AG09309 (cell line): ENCODE measurements around the gene PARP8.

Source experiments
- DNase-seq: peaks from one replicate; pipeline ENCODE4 v3.0.0-alpha.2; 2010; ENCODE audit warnings: low read depth
- H3K4me3 ChIP-seq: 2 replicates; pipeline ENCODE4 v1.5.1; 2011; ENCODE audit warnings: mild to moderate bottlenecking, low read depth, low read length, moderate library complexity; ENCODE audit not compliant: control insufficient read depth
- CTCF ChIP-seq: IDR thresholded peaks from 2 replicates; pipeline ENCODE4 v1.5.1; 2011; ENCODE audit warnings: mild to moderate bottlenecking, low read depth, low read length, inconsistent platforms; ENCODE audit not compliant: insufficient read depth, control insufficient read depth; ENCODE audit errors: missing control alignments

PARP8 gene

GRCh38 chr5:50712479-50712878 is 46.0 kb downstream of the PARP8 start:
- DNase-seq: no peak
- no peak for TF ChIP-seq CTCF
- H3K4me3 ChIP-seq: no peak overlapping the region

GRCh38 chr5:50715001-50715400 is 48.6 kb downstream of the PARP8 start:
- TF ChIP-seq CTCF: no peak
- DNase-seq: no peak
- H3K4me3 ChIP-seq: no peak overlapping the region

- TF ChIP-seq CTCF: no peak
- no peak for DNase-seq
Measured at GRCh38 chr5:50716134-50716533, 49.7 kb downstream of the PARP8 start.

GRCh38 chr5:50717651-50718050 is 51.2 kb downstream of the PARP8 start:
- TF ChIP-seq CTCF: no peak
- H3K4me3 ChIP-seq: no peak overlapping the region
- DNase-seq: no peak

More at GRCh38 chr5:50716134-50716533, 49.7 kb downstream of the PARP8 start:
- H3K4me3 ChIP-seq: no peak overlapping the region

GRCh38 chr5:50720061-50720710 is 53.7 kb downstream of the PARP8 start:
- H3K4me3 ChIP-seq: no peak overlapping the region
- no peak for DNase-seq
- TF ChIP-seq CTCF: no peak

- H3K4me3 ChIP-seq: no peak overlapping the region
- no peak for TF ChIP-seq CTCF
- no peak for DNase-seq
Measured at GRCh38 chr5:50722223-50722622, 55.8 kb downstream of the PARP8 start.
